AG10803 (cell line): ENCODE results near the gene ZAP70.

ENCODE experiments used
- DNase-seq: peaks from one replicate; pipeline ENCODE4 v3.0.0; 2010; ENCODE audit warnings: low read depth
- H3K4me3 ChIP-seq: 2 replicates; pipeline ENCODE4 v1.5.1; 2011; ENCODE audit warnings: mild to moderate bottlenecking, low read length, control low read depth
- TF ChIP-seq, protein P1 (sequence below): conservative IDR thresholded peaks from 2 replicates; pipeline ENCODE4 v1.5.1; 2011; ENCODE audit warnings: mild to moderate bottlenecking, low read length, control low read depth, inconsistent platforms

Gene ZAP70

DNA sequence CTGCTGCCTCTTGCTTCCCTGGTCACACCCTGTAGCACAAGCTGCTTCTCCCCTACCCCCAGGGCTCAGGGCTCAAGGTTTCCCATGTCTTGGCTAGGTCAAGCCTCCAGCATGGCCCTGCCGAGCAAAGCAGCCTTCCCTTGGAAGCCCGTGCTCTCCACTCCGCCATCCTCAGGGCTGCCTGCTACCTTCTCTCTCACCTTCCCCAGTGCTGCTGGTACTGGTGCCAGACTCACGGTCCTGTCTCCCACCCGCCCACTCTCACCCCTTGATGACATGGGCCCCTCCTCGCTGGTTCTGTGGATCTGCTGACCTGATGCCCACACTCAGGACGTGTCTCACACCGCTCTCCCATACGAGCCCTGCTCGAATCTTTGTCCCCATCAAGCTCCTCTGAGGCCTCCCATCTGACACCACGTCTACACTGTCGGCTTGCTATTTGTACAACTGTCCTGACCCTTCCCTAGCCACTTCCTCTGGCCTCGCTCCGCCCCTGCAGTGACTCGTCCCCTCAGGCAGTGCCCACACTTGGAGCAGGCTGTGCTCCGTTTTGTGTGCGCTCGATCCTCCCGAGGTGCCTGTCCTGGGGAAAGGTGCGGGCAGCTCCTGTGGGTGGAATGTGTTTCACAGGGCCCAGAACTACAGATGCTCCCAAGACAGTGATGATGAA is 49.9 kb downstream of the ZAP70 start:
- no peak overlapping the region for H3K4me3 ChIP-seq
- TF ChIP-seq, protein P1, sequence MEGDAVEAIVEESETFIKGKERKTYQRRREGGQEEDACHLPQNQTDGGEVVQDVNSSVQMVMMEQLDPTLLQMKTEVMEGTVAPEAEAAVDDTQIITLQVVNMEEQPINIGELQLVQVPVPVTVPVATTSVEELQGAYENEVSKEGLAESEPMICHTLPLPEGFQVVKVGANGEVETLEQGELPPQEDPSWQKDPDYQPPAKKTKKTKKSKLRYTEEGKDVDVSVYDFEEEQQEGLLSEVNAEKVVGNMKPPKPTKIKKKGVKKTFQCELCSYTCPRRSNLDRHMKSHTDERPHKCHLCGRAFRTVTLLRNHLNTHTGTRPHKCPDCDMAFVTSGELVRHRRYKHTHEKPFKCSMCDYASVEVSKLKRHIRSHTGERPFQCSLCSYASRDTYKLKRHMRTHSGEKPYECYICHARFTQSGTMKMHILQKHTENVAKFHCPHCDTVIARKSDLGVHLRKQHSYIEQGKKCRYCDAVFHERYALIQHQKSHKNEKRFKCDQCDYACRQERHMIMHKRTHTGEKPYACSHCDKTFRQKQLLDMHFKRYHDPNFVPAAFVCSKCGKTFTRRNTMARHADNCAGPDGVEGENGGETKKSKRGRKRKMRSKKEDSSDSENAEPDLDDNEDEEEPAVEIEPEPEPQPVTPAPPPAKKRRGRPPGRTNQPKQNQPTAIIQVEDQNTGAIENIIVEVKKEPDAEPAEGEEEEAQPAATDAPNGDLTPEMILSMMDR: no peak
- no peak for DNase-seq

DNA sequence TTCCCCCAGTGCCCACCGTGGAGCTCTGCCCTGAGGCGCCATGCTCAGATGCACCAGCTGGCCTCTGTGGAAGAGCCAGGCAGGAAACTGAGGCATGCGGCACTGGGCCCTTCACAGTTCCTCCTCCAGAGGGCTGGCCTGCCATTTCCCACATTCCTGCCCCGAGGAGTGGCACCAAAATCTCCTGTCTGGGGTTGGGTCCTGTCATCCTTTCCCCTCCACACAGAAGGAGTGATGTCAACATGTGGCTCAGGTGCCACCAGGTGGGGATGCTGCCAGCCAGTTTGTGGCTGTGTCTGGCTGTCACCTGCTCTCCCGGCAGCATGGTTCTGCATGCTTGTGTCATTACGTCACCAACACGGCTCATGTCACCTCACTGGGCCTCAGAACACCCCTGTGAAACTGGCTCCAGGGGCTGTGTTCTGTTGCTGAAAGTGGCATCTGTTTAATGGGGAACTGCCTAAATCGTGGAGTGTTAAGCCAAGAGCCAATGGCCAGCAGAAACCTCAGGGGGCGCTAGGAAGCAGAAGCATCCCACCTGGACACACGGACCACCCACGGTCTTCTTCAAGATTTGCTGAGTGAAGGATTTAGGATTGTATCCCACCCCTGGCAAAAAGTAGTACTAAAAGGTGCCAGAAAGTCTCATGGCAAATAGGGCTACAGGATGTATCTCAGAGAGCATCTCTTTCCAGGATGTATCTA is 51.3 kb downstream of the ZAP70 start:
- no peak overlapping the region for H3K4me3 ChIP-seq
- DNase-seq: no peak

DNA sequence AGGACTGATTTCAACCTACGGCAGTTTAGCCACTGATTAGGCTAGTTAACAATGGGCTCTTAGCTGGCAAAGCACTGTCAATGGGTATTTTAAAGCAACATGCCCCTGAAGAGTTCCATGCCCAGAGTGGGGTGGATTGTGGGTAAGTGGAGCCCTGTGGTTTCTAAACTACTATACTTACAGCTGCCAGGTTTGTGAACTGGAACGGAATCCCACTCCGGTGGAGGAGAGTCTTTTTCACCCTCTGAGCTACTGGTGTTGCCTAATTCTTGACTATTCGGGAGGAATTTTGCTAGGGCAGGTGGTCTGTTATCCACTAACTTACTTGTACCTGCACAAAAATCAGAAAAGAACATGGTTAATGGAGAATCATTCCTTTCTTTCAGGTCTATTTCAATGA is 52.6 kb downstream of the ZAP70 start:
- DNase-seq: no peak
- TF ChIP-seq, protein P1: no peak
- H3K4me3 ChIP-seq: no peak overlapping the region

More for the DNA sequence above, 51.3 kb downstream of the ZAP70 start:
- TF ChIP-seq, protein P1: no peak

- no peak for DNase-seq
- no peak overlapping the region for H3K4me3 ChIP-seq
- TF ChIP-seq, protein P1: no peak
Observed at GRCh38 chr2:97766567-97766966, 53.2 kb downstream of the ZAP70 start.

GRCh38 chr2:97769308-97769707 is 55.9 kb downstream of the ZAP70 start:
- TF ChIP-seq, protein P1: no peak
- no peak for DNase-seq
- no peak overlapping the region for H3K4me3 ChIP-seq

DNA sequence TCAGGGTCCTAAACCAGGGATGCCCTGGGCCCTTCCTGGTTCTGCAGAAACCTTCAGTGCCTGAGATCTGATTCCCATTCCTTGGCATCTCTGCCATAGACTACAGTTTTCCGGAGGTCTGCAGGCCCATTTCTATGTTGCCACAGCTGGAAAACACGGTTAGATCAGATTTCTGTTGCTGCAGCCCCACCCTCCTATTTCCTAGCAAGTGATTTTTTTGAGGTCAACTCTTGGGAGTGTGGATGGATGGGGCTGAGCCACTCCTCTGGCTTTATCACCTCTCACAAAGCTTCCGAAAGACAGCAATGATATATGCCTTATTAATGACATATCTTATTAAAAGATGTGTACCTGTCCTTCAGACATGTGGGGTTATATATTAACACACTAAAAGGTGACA is 56.3 kb downstream of the ZAP70 start:
- no peak for DNase-seq

More for the DNA sequence above, 56.3 kb downstream of the ZAP70 start:
- TF ChIP-seq, protein P1: no peak
- H3K4me3 ChIP-seq: no peak overlapping the region
